CD14-positive monocyte (primary cell): ENCODE data around the gene C17orf50. TPM values are rescaled to one million over a fixed set of nuclear protein-coding genes. Genes with fewer than 3 reads are reported as not detected.

ENCODE experiments used
- DNase-seq, 3 donors: peaks; one replicate each; pipeline ENCODE4 v3.0.0-alpha.2; 2011 to 2022
- H2AFZ ChIP-seq: 2 replicates; pipeline ENCODE4 v1.6.0; 2012; ENCODE audit warnings: mild to moderate bottlenecking, low read depth, low read length, inconsistent platforms; ENCODE audit not compliant: insufficient read depth, poor library complexity, severe bottlenecking
- H3K27ac ChIP-seq, 2 donors: 1 replicate in 1 of 2; 2 replicates in 1 of 2; pipeline ENCODE4 v1.5.1; 2012 to 2013; ENCODE audit warnings: low read length in 2 of 2, control low read depth in 1 of 2, inconsistent platforms in 1 of 2, low read depth in 1 of 2, mild to moderate bottlenecking in 1 of 2
- H3K27me3 ChIP-seq, 2 donors: one replicate each; pipeline versions ENCODE4 v1.6.0 to v1.6.1; 2011 to 2013; ENCODE audit warnings: low read length in 2 of 2; ENCODE audit not compliant: control insufficient read depth in 2 of 2, insufficient read depth in 2 of 2
- H3K36me3 ChIP-seq, 2 donors: replicated peaks in 1 of 2; 1 replicate in 1 of 2; 2 replicates in 1 of 2; pipeline versions ENCODE4 v1.5.1 to v1.6.1; 2012 to 2013; ENCODE audit warnings: low read length in 2 of 2, control low read depth in 1 of 2, inconsistent platforms in 1 of 2, mild to moderate bottlenecking in 1 of 2; ENCODE audit not compliant: insufficient read depth in 2 of 2, control insufficient read depth in 1 of 2
- H3K4me1 ChIP-seq, 2 donors: 1 replicate in 1 of 2; 2 replicates in 1 of 2; pipeline versions ENCODE4 v1.5.1 to v1.6.1; 2012 to 2013; ENCODE audit warnings: low read length in 2 of 2, control low read depth in 1 of 2, inconsistent platforms in 1 of 2, mild to moderate bottlenecking in 1 of 2, moderate library complexity in 1 of 2; ENCODE audit not compliant: insufficient read depth in 2 of 2, control insufficient read depth in 1 of 2
- H3K4me2 ChIP-seq: replicated peaks from 2 replicates; pipeline ENCODE3; 2012; ENCODE audit warnings: low read length, moderate library complexity, mild to moderate bottlenecking; ENCODE audit not compliant: poor library complexity, severe bottlenecking; ENCODE audit errors: extremely low read depth
- H3K4me3 ChIP-seq, 3 experiments: fragments of 200-600 bp in 1 of 3; sonication (generic) in 1 of 3; replicated peaks in 1 of 3; 1 replicate in 2 of 3; 2 replicates in 1 of 3; pipeline ENCODE4 v1.5.1; 2011 to 2013; ENCODE audit warnings: low read length in 3 of 3, mild to moderate bottlenecking in 3 of 3, control low read depth in 2 of 3, low read depth in 2 of 3, inconsistent platforms in 1 of 3, moderate library complexity in 1 of 3
- H3K79me2 ChIP-seq: 2 replicates; pipeline ENCODE4 v1.6.0; 2012; ENCODE audit warnings: mild to moderate bottlenecking, control low read depth, inconsistent platforms, low read length, moderate library complexity; ENCODE audit not compliant: insufficient read depth
- H3K9ac ChIP-seq: 2 replicates; pipeline ENCODE4 v1.6.0; 2017; ENCODE audit warnings: low read length, mild to moderate bottlenecking; ENCODE audit not compliant: insufficient read depth, poor library complexity, severe bottlenecking
- H3K9me3 ChIP-seq, 2 donors: replicated peaks in 1 of 2; 1 replicate in 1 of 2; 2 replicates in 1 of 2; pipeline versions ENCODE4 v1.5.1 to v1.6.1; 2012 to 2013; ENCODE audit warnings: low read length in 2 of 2, control low read depth in 1 of 2; ENCODE audit not compliant: control insufficient read depth in 1 of 2, insufficient read depth in 1 of 2
- H4K20me1 ChIP-seq: 2 replicates; pipeline ENCODE4 v1.6.0; 2012; ENCODE audit warnings: mild to moderate bottlenecking, low read length, control low read depth, moderate library complexity; ENCODE audit not compliant: insufficient read depth
- H3K27ac Mint-ChIP-seq, 7 donors: one replicate each; pipeline ENCODE4 v1.8.0; 2020; ENCODE audit warnings: mild to moderate bottlenecking in 7 of 7, mixed read lengths in 7 of 7, moderate library complexity in 6 of 7, inconsistent platforms in 2 of 7
- H3K27me3 Mint-ChIP-seq, 3 donors: one replicate each; pipeline ENCODE4 v1.8.0; 2021 to 2022; ENCODE audit warnings: low read depth in 3 of 3, mild to moderate bottlenecking in 3 of 3, mixed read lengths in 3 of 3, moderate library complexity in 3 of 3, inconsistent platforms in 1 of 3
- H3K36me3 Mint-ChIP-seq, 2 donors: one replicate each; pipeline ENCODE4 v1.8.0; 2020; ENCODE audit warnings: mixed read lengths in 2 of 2, inconsistent platforms in 1 of 2, mild to moderate bottlenecking in 1 of 2
- H3K4me1 Mint-ChIP-seq: one replicate; pipeline ENCODE4 v1.8.0; 2020; ENCODE audit warnings: mild to moderate bottlenecking, mixed read lengths
- H3K4me3 Mint-ChIP-seq, 2 donors: one replicate each; pipeline ENCODE4 v1.8.0; 2020; ENCODE audit warnings: mild to moderate bottlenecking in 2 of 2, mixed read lengths in 2 of 2, moderate library complexity in 1 of 2
- H3K9me3 Mint-ChIP-seq, 7 donors: one replicate each; pipeline ENCODE4 v1.8.0; 2020 to 2022; ENCODE audit warnings: mixed read lengths in 7 of 7, mild to moderate bottlenecking in 6 of 7, moderate library complexity in 6 of 7, inconsistent platforms in 2 of 7
- CTCF ChIP-seq: fragments of 200-600 bp; IDR thresholded peaks from one replicate; pipeline ENCODE4 v1.8.0; 2022; ENCODE audit warnings: antibody characterized with exemption, mild to moderate bottlenecking
- WGBS: methylation state at CpG from one replicate; pipeline ENCODE4 v1.1.5; 2013; ENCODE audit warnings: missing lambda C conversion rate; ENCODE audit not compliant: insufficient coverage; 5-methylcytosine and 5-hydroxymethylcytosine counted together
- intact Hi-C, 2 donors: fragments of 100-400 bp; cut with micrococcal nuclease; formaldehyde crosslinking; loops; one replicate each; pipeline versions ENCODE4 v1.15.0 to v1.15.1; 2023
- polyA plus RNA-seq, 3 donors: library from polyadenylated mRNA; depleted of rRNA in 1 of 3; unstranded in 2 of 3; stranded (reverse) in 1 of 3; fragments of 300-500 nt in 2 of 3; fragments of >200 nt in 1 of 3; fragmentation: Illumina TruSeq in 2 of 3; gene quantifications; 1 replicate in 2 of 3; 2 replicates in 1 of 3; pipeline ENCODE4 v1.2.3, GENCODE V29; 2012 to 2021

The C17orf50 gene
- polyA plus RNA-seq, 3 donors: 0.23 TPM; not detected in 2

- H3K4me3 Mint-ChIP-seq: peak overlapping the region in 1 of 2 donors; percentile 26
Measured at GRCh38 chr17:35775583-35775982, 14.9 kb downstream of the C17orf50 start.

GRCh38 chr17:35778641-35779196 lies 18.0 kb downstream of the C17orf50 start:
- intact Hi-C loops: no loop called here
- Histone ChIP-seq H3K36me3 (no peaks in the 10 kb centered on the region), H2AFZ (no peak overlapping the region), H3K79me2 (no peaks in the 10 kb centered on the region), H3K4me2 (no peak overlapping the region), H3K9me3 (no peaks in the 10 kb centered on the region), H3K4me3 (no peak overlapping the region), H3K4me1 (peaks cover 17% of the 10 kb centered on the region in 2 donors), H4K20me1 (no peaks in the 10 kb centered on the region), H3K27ac (no peak overlapping the region), H3K27me3 (peaks cover 0 to 2% of the 10 kb centered on the region in 2 donors), H3K9ac (no peak overlapping the region)
- peaks cover 9 to 32% (median 26%) of the 10 kb centered on the region in 3 donors for H3K27me3 Mint-ChIP-seq
- 81% methylated on average over 9 of the region's 16 CpGs for WGBS
- TF ChIP-seq CTCF: no peak
- no peak overlapping the region for H3K27ac Mint-ChIP-seq
- H3K36me3 Mint-ChIP-seq: no peaks in the 10 kb centered on the region
- H3K9me3 Mint-ChIP-seq: no peaks in the 10 kb centered on the region
- peaks cover 22% of the 10 kb centered on the region for H3K4me1 Mint-ChIP-seq
- H3K4me3 Mint-ChIP-seq: no peak overlapping the region
- DNase-seq: no peak

More at GRCh38 chr17:35775583-35775982, 14.9 kb downstream of the C17orf50 start:
- H3K4me3 ChIP-seq: no peak overlapping the region
- H3K9me3 ChIP-seq: no peaks in the 10 kb centered on the region
- no CpG with 5 or more reads among the region's 6 CpGs for WGBS
- peaks cover 17% of the 10 kb centered on the region in 2 donors for H3K4me1 ChIP-seq
- intact Hi-C loops: no loop called here
- no peaks in the 10 kb centered on the region for H3K79me2 ChIP-seq
- peaks cover 0 to 2% (median 0%) of the 10 kb centered on the region in 7 donors for H3K9me3 Mint-ChIP-seq
- no peak overlapping the region for H3K9ac ChIP-seq
- DNase-seq: no peak
- peaks cover 0 to 4% of the 10 kb centered on the region in 2 donors for H3K27me3 ChIP-seq
- no peaks in the 10 kb centered on the region for H3K36me3 ChIP-seq
- H3K27me3 Mint-ChIP-seq: peaks cover 9 to 31% (median 13%) of the 10 kb centered on the region in 3 donors
- H4K20me1 ChIP-seq: no peaks in the 10 kb centered on the region
- H3K27ac ChIP-seq: no peak overlapping the region
- no peak for TF ChIP-seq CTCF
- H3K27ac Mint-ChIP-seq: no peak overlapping the region
- H3K4me1 Mint-ChIP-seq: peaks cover 22% of the 10 kb centered on the region
- H3K4me2 ChIP-seq: no peak overlapping the region
- no peaks in the 10 kb centered on the region for H3K36me3 Mint-ChIP-seq
- no peak overlapping the region for H2AFZ ChIP-seq
